HG03432 (cell line): Measurements from ENCODE around the gene RHBDL1.

Source experiments
- ATAC-seq: cut with Tn5 transposase; IDR thresholded peaks from one replicate; pipeline ENCODE4 v1.9.1; 2021; ENCODE audit warnings: mild to moderate bottlenecking, moderate library complexity; ENCODE audit not compliant: unreplicated experiment

RHBDL1 gene

DNA sequence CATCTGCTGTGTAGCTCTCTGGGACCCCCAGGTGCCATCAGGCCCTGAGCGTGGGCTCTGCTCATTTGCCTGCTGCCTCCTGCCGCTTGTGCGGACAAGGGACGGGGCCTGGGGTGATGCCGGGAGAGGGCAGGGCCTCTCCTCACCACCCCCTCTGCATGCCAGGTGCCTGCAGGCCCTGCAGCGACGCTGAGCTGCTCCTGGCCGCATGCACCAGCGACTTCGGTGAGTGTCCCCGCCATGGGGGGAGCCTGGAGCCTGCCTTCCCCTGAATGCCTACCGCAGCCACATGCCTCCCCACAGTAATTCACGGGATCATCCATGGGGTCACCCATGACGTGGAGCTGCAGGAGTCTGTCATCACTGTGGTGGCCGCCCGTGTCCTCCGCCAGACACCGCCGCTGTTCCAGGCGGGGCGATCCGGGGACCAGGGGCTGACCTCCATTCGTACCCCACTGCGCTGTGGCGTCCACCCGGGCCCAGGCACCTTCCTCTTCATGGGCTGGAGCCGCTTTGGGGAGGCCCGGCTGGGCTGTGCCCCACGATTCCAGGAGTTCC lies 41.4 kb downstream of the RHBDL1 start:
- no peak for ATAC-seq

DNA sequence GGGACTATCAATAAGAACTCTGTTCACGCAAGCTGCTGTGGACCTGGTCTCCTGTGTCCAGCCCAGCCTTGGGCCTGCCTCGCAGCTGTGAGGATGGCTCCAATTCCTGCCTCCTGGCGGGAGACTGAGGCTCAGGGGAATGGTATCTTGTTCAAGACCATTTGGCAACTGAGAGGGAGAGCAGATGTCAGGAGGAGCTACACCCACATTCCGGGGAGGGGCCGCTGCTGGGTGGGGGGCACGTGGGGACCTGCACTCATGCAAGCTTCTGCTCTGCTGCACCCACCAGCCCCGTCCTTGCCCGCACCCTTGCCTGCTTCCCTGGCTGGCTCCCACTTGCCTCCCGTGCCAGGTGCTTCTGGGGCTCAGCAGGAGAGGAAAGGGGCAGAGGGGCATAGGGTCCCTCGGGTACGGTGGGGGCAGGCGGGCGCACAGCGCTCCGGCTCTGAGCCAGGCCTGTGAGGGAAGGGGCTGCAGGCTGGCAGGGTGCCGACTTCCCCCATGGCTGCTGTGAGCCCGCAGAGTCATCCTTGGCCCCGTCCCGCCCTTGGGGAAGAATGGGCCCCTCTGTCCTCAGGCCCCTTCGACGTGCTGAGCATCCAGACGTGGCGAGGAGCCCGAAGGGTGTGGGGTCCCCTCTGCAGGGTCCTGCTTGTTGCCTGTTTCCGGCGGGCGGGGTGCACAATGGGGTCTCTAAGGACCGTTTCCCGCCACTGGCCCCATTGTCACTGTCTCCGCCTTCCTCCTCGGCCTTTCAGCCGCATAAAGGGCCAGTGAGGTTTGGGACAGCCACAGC lies 42.2 kb downstream of the RHBDL1 start:
- no peak for ATAC-seq

DNA sequence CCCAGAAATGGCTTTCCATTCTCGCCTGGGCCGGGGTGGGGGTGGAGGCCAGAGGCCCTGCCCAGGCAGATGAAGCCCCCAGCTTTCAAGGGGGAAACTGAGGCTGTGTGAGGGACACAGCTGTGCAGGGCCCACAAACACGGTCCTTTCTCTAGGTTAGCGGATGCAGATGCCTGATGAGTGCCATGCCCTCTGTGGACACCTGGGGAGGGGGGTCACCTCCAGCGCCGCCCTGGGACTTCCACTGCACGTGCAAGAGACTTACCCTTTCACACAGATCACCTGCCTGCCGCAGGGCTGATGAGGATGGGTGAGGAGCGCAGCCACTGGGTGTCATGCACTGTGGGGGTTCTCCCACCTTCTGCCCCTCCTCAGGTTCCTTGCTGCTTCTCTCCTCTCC lies 42.9 kb downstream of the RHBDL1 start:
- no peak for ATAC-seq

DNA sequence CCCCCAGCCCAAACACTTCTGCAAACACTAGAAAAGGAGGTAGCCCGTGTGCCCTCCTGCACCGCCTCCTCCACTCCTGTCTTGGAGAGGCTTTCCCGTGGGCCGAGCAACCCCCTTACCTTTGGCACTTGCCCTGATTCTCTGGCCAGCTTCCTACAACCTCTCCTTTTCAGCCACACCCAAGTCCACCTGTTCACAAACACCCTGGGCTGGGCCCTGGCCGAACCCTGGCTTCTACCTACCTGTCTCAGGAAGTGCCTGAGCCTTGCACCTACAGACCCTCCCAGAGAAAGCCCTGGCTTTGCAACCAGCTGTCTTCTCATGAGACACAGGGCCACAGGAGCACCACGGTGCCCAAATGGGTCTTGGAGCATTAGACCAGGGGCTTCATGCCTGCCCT lies 43.5 kb downstream of the RHBDL1 start:
- ATAC-seq: no peak

DNA sequence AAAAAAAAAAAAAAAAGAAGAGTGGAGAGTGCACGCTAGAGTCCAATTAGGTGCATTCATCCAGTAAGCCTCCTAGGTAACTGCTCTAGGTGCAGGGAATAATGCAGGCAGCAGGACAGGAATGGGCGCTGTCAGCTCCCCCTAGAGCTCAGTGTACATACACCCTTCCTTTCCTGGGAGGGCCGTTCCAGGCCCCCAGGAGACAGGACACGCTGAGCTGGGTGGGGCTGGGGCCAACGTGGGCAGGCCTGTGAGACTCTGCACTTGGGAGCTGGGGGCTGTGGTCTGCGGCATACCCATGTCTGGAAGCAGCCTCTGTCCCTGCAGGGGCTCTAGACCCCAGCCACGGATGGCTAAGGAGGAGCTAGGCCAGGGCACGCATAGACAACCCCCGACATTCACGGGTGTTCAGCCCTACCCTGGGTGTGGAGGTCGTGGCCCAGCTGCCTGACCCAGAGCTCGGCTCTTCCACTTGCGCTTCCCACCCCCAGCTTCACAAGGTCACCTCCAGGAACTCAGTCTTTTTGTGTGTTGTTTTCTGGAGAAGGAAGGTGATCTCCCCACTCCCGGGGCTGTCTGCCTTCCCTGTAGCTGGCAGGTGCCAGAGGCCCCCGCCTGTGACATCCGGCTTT lies 44.5 kb downstream of the RHBDL1 start:
- no peak for ATAC-seq

DNA sequence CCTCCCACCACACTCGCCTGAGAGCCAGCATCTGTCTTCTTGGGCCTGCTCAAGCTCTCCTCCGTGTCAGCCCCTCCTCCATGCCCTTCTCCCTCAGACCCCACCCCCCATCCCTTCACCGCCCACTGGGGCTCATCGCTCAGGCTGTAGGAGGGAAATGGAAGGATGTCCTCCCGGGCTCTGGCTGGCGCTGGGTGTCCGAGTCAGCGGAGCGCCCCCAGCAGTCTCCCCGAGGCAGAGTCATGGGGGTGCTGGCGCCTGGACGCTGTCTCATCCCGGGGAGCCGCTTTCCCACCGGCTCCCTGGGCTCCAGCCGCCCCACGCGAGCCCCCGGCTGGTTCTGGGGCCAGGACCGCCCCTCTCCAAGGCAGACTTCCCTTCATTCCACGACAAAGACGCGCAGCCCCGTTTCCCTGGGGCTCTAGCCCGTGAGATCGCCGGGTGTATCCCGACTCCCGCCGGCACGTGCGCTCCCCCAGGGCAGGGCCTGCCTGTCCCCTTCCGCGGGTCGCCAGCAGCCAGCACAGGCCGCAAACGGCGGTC lies 45.0 kb downstream of the RHBDL1 start:
- peak; percentile 19 for ATAC-seq

DNA sequence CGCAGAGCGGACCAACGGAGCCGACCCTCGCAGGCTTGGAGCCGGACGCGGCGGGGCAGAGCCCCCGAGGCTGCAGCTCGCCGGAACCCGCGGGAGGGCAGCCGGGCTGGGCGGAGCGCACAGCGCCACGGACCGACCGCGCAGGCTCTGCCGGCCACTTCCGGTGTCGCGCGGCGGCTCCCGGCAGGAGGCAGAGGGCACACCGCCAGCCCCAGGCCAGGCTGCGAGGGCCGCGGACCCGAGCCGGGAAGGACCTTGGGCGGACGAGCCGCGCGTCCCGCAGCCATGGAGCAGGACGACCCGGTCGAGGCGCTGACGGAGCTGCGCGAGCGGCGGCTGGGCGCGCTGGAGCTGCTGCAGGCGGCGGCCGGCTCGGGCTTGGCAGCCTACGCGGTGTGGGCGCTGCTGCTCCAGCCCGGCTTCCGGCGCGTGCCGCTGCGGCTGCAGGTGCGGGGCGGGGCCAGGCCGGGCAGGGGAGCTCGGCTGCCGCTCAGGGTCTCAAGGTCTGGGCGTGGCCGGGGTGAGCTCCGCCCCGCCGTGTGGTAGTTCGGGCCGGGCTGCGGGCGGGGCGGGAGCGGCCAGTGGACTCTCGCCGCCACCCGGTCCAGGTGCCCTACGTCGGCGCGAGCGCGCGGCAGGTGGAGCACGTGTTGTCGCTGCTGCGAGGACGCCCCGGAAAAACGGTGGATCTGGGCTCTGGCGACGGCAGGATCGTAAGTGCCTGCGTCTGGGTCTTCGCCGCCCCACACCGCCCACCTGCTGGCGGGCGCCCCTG lies 45.7 kb downstream of the RHBDL1 start, which contains the start of gene ANTKMT:
Gene ANTKMT, plus strand, starts transcription at position 157 of the 775 bp plus-strand sequence. Its CDS starts 129 bp downstream, at position 286.
- ATAC-seq: peak; percentile 62

DNA sequence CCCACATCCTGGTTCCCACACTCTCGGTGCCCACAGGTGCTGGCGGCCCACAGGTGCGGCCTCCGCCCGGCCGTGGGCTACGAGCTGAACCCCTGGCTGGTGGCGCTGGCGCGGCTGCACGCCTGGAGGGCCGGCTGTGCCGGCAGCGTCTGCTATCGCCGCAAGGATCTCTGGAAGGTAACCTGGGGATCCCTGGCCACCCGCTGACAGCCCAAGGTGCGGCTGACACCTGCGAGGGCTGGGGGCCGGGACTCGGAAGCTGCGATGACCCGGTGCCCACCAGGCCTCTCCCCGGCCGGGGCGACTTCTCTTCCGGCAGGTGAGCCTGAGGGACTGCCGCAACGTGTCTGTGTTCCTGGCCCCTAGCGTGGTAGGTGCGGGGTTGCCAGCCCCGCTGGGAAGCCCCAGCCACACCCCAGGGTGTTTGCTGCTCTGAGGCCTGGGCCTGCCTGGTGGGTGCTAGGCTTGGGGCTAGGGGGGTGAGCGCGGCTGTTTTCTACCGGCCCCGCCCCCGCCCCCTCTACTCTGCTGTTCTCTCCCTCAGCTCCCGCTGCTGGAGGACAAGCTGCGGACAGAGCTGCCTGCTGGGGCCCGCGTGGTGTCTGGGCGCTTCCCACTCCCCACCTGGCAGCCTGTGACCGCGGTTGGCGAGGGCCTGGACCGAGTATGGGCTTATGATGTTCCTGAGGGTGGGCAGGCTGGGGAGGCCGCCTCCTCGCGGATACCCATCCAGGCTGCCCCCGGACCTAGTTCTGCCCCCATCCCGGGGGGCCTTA lies 46.5 kb downstream of the RHBDL1 start:
- ATAC-seq: no peak

DNA sequence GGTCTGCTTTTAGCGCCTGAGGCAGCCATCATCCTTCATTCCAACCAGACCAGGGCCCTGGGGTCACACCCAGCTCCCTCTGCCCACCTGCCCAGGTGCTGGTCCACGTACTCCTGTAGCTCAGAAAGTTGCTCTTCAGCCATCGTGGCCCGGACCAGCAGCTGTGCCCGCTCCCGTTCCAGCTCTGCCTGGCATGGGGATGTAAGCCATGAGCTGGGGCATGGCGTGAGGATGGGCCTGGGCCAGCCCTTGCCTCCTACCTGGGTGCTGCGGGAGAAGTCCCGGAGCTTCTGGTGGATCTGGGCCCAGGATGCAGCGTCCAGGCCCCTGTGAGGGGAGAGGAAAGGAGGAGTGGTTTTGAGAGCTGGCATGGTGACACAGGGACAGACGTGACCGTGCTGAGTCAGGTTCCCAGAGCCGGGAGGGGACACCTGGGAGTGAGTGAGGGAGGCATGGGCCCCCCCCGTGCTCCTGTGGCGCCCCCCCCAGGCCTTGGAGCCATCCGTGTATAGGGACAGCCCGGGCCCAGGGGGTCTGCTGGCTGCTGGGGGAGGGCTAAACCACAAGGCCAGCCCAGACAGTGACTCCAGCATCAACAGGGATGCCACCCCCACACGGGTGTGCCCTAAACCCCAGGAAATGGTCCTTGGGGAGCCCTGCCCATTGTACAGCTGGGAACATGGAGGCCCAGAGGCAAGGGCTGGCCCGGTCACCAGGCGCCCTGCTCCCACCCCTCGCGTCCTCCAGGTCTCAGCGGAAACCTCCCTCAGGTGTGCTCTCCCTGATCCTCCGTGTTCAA lies 47.6 kb downstream of the RHBDL1 start:
- ATAC-seq: no peak

DNA sequence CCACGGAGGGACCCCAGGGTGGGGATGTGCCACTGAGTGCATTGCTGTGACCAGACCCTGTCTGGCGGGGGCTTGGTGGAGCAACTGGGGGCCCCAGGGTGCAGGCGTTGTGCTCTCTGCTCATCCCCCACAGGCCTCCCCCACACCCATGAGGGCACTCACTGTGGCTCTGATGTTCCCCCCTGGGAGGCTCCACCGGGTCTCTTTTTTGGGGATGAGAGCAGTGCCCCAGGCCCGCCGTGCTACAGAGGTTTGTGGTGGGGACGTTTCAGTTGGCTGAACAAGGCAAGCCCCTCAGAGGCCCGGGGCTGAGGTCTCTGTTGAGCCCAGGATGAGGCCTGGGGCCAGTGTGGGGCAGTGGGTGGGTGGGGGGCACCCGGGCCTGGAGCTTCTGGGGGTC lies 48.2 kb downstream of the RHBDL1 start:
- no peak for ATAC-seq

DNA sequence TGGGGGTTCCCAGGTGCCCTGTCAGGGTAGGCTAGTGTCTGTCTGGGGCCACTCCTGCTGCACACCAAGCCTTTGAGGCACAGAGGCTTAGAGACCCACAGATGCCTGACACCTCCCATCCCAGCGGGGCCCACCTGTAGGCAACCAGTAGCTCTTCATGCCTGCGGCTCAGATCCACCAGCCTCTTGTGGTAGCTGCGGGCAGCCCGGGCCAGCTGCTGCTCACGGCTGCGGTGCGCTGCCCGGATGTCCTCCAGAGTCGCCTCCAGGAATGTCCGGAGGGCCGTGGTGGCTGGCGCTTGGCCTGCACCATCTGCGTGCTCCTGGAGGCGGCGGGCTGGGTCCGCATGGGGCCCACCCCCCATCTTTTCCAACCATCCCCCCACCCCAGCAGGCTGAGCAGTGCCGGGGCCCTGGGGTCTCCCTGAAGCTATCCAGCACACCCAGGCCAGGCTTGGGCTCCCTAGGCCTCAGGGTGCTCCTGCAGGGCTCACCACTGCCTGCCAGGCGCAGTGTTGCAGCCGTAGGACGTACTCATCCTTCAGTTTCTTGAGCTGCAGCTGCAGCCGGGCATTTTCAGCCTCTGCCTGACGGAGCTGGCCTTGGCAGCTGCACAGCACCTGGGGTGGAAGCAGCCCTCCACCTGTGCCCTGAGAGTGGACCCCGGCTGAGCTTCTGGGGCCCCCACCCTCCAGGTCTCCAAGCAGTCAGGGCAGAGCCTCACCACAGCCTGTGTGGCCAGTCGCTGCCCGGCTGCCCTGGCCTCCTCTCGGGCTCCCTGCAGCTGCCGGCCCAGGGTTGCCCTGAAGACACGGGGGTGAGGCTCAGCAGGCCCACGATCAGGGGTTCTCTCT lies 48.9 kb downstream of the RHBDL1 start:
- ATAC-seq: no peak

DNA sequence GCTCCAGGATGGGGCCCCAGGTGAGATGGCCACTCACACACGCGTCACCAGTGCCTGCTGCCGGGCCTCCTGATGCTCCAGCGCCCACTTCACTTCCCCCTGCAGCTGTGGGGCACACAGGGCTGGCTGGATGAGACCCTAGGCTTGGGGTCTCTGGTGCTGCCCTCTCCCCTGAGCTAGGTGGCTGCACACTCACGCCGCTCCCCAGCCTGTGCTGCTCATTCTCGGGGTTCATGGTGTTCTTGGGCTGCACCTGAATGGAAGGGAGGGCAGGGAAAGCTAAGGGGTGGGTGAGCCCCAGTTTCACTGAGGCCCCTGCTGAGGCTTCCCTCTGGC lies 49.5 kb downstream of the RHBDL1 start:
- no peak for ATAC-seq

DNA sequence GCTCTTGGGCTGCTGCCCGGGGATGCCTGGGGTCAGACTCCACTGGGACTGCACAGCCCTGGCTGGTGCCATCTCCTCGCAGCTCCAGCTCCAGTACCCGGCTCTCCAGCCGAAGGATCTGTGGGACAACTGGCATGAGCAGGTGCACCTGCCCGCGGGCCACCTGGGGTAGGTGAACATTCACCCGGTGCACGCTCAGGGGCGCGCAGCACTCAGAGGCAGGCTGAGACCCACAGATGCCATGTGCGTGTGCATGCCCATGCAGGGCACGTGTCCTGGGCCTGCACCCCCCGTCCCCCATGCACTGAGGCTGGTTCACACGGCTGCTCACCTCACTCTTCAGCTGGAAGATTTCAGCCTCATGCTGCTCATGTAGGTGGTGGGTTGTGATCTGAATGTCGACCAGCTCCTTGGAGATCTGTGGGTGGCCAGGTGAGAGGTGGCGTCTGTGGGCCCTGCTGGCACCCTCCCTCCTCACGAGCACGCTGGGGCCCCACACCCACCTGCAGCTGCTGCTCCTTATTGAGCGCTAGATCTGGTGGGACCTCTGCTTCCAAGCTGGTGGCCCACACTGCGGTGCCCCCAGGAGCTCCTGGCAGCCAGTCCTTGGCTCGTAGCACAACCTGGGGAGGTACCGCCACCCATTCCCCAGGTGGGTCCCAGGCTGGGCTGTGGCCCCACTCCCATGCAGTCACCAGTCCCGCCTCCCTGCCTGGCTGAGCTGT lies 50.2 kb downstream of the RHBDL1 start:
- ATAC-seq: no peak

DNA sequence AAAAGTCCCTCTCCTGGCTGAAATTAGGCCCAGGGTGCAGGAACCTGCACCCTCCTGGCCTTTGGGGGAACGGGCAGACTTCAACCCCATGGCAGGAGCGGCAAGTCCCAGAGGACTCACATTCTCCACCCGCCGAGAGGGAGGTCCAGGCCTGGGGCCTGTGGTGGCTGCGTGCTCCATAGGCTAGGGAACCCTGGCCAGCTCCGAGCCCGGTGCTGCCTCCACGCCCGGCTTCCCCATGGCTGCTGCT lies 50.6 kb downstream of the RHBDL1 start:
- no peak for ATAC-seq

DNA sequence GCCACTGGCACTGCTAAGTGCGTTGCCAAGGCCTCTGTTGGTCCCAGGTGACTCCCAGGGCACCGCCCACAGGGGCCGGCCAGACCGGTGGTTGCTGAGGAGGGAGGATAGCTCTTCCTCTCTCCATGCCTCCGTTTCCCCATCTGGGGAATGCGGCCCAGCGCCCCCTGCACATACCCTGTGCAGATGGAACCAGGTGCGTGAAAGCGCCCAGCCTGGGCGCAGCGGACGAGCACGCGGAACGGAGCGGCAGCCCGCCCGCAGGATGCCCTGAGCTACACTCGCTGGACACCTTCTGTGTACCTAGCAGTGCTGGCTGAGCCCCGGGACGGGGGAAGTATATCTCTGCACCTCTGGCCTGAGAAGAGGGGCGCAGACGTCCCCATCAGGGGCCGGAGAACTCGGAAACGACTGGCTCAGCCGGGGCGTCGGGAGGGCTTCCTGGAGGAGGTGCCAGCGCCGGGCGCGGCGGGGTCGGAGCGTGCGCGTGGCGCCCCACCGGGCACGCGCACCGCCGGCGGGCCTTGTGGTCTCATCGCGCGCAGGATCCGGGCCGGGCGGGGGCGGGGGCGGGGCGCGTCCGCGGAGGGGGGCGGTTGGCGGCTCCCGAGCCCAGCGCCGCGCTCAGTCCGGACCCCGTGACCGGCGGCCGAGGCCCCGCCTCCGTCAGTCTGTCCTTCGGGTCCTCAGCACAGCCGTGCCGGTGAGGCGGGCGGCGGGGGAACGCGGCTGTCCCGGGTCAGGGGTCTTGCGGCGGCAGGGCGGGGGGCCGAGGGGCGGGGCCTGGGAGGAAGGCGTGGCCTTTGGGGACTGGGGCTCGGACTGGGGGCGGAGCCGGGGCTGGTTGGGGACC lies 51.2 kb downstream of the RHBDL1 start, which contains the start of the genes CCDC78 and HAGHL:
Gene CCDC78, minus strand, starts transcription at position 6 of the 853 bp plus-strand sequence. CDS start 76 bp downstream, outside the sequence.
Gene HAGHL, plus strand, starts transcription at position 669 of the 853 bp plus-strand sequence. CDS start 404 bp downstream, outside the sequence.
- peak; percentile 27 for ATAC-seq

DNA sequence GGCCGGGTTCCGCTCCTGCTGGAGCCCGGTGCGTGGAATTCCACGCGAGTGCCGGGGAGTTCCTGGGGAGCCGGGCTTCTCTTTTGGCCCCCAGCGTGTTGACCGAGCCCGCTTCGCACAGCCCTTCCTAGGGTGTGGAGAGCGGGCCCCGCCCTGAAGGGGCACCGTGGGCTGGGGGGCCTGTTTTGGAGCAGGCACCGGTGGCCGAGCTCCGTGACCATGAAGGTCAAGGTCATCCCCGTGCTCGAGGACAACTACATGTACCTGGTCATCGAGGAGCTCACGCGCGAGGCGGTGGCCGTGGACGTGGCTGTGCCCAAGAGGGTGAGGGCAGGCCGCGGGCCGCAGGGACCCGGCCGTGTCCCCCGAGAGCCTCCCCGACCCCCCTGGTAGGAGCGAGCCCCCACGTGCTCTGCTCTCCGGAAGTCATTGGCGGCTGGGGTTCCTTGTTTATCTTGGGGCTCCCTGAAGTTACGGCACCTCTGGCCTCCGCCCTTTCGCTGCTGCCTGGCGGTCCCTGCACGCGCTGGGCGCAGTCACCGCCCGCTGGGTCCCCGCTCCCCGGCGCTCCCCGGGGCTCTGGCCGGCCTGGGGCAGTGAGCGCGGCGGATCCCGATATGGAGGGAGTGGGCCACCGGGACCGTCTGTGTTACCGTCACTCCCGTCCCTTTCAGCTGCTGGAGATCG lies 52.0 kb downstream of the RHBDL1 start:
- ATAC-seq: peak; percentile 8
